Central memory CD8-positive, alpha-beta T cell (primary cell): ENCODE results near the gene OPRL1.

Source experiments
- ATAC-seq: fragments of 150-1000 bp; cut with Tn5 transposase; replicated peaks from 2 replicates; pipeline ENCODE4 v1.10.0; 2022; ENCODE audit warnings: mild to moderate bottlenecking, moderate FRiP score, moderate number of reproducible peaks; ENCODE audit not compliant: poor library complexity, severe bottlenecking; ENCODE audit errors: extremely low read depth
- DNase-seq, 2 donors: peaks; one replicate each; pipeline ENCODE4 v3.0.0; 2021; ENCODE audit warnings: low spot score in 2 of 2
- H3K27ac Mint-ChIP-seq: one replicate; pipeline ENCODE4 v1.8.0; 2022; ENCODE audit warnings: low read depth, mild to moderate bottlenecking, moderate library complexity, mixed read lengths
- H3K27me3 Mint-ChIP-seq: one replicate; pipeline ENCODE4 v1.8.0; 2022; ENCODE audit warnings: mixed read lengths
- H3K36me3 Mint-ChIP-seq: one replicate; pipeline ENCODE4 v1.8.0; 2022; ENCODE audit warnings: mild to moderate bottlenecking, moderate library complexity, mixed read lengths; ENCODE audit not compliant: insufficient read depth
- H3K4me1 Mint-ChIP-seq: one replicate; pipeline ENCODE4 v1.8.0; 2022; ENCODE audit warnings: mixed read lengths
- H3K4me3 Mint-ChIP-seq: one replicate; pipeline ENCODE4 v1.8.0; 2022; ENCODE audit warnings: mild to moderate bottlenecking, moderate library complexity, mixed read lengths
- H3K9me3 Mint-ChIP-seq: one replicate; pipeline ENCODE4 v1.8.0; 2022; ENCODE audit warnings: mixed read lengths

Gene OPRL1

DNA sequence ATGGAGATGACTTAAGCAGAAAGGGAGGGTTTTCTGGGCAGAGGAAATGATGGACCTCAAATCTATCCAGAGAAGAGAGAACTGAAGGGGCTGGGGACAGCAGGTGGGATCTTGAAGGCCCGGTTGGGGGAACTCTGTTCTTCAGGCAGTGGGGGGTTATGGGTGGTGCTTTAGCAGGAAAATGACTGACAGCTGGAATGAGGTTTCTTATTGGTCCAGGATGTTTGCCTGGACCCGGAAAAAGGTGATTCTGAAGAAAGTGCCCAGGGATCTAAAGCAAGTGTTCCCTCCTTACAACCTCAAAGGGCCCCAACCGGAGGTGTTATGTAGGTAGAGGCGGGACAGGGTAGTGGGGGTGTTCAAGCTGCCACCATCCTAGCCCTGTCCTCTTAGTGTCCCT lies 15.6 kb downstream of the OPRL1 start:
- no peak overlapping the region for H3K4me3 Mint-ChIP-seq
- no peaks in the 10 kb centered on the region for H3K36me3 Mint-ChIP-seq
- no peak for DNase-seq
- no peak overlapping the region for H3K27ac Mint-ChIP-seq
- no peak for ATAC-seq
- H3K9me3 Mint-ChIP-seq, result no peaks in the 10 kb centered on the region
- H3K4me1 Mint-ChIP-seq, result no peaks in the 10 kb centered on the region
- H3K27me3 Mint-ChIP-seq, result no peaks in the 10 kb centered on the region

DNA sequence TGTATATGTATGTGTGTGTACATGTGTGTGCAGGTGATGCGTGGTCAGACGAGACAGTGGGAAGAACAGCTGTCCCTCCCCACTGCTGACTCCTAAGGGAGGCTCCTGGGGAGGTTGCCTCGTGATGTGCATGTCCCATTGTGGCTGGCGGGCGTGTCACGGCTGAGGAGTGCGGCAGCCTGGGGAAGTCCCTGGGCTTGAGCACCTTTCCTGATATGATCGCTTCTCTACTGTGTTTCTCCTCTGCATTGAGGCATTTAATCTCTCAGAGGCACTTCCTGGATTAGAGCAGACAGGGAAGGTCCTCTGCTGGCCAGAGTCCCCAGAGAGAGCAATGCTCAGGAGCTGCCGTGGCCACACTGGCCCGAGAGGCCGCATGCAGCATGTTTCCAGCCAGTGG lies 16.0 kb downstream of the OPRL1 start:
- no peaks in the 10 kb centered on the region for H3K36me3 Mint-ChIP-seq
- no peak for ATAC-seq
- H3K27ac Mint-ChIP-seq, result no peak overlapping the region

DNA sequence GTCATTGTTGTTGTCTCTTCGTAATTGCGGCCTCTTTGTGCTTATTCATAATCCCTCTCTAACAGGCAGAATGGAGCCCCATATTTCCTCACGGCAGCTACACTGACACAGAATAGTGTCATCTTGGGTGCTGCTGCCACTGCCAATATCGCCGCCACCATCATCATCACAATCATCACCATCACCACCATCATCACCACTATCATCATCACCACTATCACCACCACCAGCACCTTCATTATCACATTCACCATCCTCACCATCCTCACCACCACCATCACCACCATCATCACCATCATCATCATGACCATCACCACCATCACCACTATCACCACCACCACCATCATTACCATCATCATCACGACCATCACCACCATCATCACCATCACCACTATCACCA lies 16.7 kb downstream of the OPRL1 start:
- ATAC-seq (no peak), DNase-seq (no peak)
- Mint-ChIP-seq H3K27ac (no peak overlapping the region), H3K36me3 (no peaks in the 10 kb centered on the region), H3K27me3 (peaks cover 7% of the 10 kb centered on the region), H3K4me3 (no peak overlapping the region), H3K4me1 (no peaks in the 10 kb centered on the region), H3K9me3 (no peaks in the 10 kb centered on the region)

More for the DNA sequence above, 16.0 kb downstream of the OPRL1 start:
- no peak overlapping the region for H3K4me3 Mint-ChIP-seq
- no peak for DNase-seq
- H3K27me3 Mint-ChIP-seq, result peaks cover under 1% of the 10 kb centered on the region
- no peaks in the 10 kb centered on the region for H3K4me1 Mint-ChIP-seq
- H3K9me3 Mint-ChIP-seq, result no peaks in the 10 kb centered on the region

DNA sequence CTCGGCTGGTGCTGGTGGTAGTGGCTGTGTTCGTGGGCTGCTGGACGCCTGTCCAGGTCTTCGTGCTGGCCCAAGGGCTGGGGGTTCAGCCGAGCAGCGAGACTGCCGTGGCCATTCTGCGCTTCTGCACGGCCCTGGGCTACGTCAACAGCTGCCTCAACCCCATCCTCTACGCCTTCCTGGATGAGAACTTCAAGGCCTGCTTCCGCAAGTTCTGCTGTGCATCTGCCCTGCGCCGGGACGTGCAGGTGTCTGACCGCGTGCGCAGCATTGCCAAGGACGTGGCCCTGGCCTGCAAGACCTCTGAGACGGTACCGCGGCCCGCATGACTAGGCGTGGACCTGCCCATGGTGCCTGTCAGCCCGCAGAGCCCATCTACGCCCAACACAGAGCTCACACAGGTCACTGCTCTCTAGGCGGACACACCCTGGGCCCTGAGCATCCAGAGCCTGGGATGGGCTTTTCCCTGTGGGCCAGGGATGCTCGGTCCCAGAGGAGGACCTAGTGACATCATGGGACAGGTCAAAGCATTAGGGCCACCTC lies 18.7 kb downstream of the OPRL1 start:
- Mint-ChIP-seq H3K4me1 (no peaks in the 10 kb centered on the region), H3K27ac (no peak overlapping the region), H3K4me3 (no peak overlapping the region), H3K27me3 (peaks cover 20% of the 10 kb centered on the region), H3K36me3 (peaks cover 1% of the 10 kb centered on the region), H3K9me3 (no peaks in the 10 kb centered on the region)
- DNase-seq, result no peak
- ATAC-seq, result no peak

DNA sequence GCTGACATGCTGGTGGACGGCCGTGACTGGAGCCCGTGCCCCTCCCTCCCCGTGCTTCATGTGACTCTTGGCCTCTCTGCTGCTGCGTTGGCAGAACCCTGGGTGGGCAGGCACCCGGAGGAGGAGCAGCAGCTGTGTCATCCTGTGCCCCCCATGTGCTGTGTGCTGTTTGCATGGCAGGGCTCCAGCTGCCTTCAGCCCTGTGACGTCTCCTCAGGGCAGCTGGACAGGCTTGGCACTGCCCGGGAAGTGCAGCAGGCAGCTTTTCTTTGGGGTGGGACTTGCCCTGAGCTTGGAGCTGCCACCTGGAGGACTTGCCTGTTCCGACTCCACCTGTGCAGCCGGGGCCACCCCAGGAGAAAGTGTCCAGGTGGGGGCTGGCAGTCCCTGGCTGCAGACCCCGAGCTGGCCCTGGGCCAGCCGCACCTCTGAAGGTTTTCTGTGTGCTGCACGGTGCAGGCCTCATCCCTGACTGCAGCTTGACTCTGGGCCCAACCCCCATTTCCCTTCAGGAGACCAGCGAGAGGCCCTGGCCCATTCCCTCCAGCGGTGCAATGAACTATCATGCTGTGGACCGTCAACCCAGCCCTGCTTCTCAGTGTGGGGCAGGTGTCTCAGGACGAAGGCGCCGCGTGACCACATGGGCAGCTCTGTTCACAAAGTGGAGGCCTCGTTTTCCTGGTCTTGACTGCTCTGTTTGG lies 19.4 kb downstream of the OPRL1 start:
- ATAC-seq (no peak), DNase-seq (no peak)
- H3K4me3 Mint-ChIP-seq, result no peak overlapping the region
- no peaks in the 10 kb centered on the region for H3K9me3 Mint-ChIP-seq
- H3K4me1 Mint-ChIP-seq, result no peaks in the 10 kb centered on the region
- peaks cover 1% of the 10 kb centered on the region for H3K36me3 Mint-ChIP-seq
- H3K27me3 Mint-ChIP-seq, result peaks cover 27% of the 10 kb centered on the region
- no peak overlapping the region for H3K27ac Mint-ChIP-seq

DNA sequence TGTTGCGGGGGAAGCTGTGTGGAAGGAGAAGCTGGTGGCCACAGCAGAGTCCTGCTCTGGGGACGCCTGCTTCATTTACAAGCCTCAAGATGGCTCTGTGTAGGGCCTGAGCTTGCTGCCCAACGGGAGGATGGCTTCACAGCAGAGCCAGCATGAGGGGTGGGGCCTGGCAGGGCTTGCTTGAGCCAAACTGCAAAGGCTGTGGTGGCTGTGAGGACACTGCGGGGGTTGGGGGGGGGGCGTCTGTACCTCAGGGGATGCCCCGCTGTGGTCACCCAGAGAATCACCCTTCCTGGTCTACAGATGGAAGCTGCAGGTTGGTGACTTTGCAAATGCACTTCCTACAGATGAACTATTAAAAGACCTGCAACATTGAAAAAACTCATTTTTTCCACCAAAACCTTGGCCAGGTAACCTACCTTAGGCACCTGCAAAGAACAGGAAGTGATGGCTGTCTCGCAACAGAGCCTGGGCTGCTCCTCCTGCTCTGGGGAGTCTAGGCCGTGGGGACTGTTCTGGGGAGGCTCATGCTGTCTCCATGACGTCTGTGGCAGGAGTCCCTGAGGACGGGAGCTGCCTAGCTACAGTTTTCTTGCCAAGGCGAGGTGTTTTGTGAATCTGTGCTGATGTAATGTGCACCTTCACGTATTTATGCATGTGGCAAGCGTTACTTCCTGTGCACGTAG lies 20.1 kb downstream of the OPRL1 start:
- Mint-ChIP-seq H3K36me3 (peaks cover 1% of the 10 kb centered on the region), H3K4me3 (no peak overlapping the region), H3K9me3 (no peaks in the 10 kb centered on the region), H3K27me3 (peaks cover 27% of the 10 kb centered on the region), H3K27ac (no peak overlapping the region), H3K4me1 (no peaks in the 10 kb centered on the region)
- ATAC-seq, result peak; percentile 86
- DNase-seq, result peak in 1 of 2 donors; percentile 50

DNA sequence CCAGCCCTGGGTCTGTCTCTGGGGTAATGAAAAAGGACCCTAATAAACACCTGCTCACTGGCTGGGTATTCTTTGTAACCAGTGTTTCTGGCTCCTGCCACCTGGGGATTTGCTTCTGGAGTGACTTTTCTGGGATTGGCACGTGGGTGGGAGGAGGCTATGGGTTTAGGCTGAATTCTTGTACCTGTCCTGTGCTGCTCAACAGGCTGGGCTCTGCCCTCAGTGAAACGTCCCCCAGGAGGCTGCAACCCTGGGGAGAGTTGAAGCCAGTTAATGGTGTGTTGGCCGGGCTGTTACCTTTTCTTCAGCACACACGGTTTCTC lies 20.6 kb downstream of the OPRL1 start:
- H3K36me3 Mint-ChIP-seq, result peaks cover 1% of the 10 kb centered on the region
- H3K4me3 Mint-ChIP-seq, result no peak overlapping the region

DNA sequence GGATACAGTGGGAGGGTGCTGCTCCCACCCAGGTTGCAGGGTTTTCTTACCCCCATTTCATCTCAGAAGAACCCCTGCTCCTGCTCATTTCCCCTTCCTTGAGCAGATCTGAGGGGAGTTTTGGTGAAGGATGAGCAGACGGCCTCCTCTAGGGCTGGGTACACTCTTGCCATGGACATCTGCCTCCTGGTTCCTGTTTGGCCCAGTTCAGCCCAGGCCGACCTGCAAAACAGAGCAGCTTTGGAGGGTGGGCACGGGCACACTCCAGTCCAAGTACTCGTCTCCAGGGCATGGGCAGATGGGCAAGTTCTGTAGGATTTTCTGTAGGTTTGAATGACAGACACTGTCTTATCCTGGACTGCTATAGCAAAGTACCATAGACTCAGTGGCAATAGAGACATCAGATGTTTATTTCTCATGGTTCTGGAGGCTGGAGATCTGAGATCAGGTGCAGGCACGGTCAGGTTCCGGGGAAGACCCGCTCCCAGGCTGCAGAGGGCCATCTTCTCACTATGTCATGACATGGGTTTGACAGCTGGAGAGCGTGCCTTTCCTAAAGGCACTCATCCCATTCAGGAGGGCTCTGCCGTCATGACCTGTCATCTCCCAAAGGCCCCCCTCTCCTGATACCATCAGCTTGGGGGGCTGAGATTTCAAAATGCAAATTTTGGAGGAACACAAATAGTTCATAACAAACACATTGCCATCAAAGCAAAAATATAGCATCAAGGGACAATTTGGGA lies 21.2 kb downstream of the OPRL1 start:
- DNase-seq (no peak), ATAC-seq (no peak)
- Mint-ChIP-seq H3K4me3 (peak overlapping the region; percentile 47), H3K9me3 (no peaks in the 10 kb centered on the region), H3K27ac (no peak overlapping the region), H3K36me3 (peaks cover 1% of the 10 kb centered on the region), H3K27me3 (peaks cover 29% of the 10 kb centered on the region), H3K4me1 (no peaks in the 10 kb centered on the region)

More for the DNA sequence above, 20.6 kb downstream of the OPRL1 start:
- no peaks in the 10 kb centered on the region for H3K4me1 Mint-ChIP-seq
- H3K27me3 Mint-ChIP-seq, result peaks cover 27% of the 10 kb centered on the region
- ATAC-seq (no peak), DNase-seq (no peak)
- no peaks in the 10 kb centered on the region for H3K9me3 Mint-ChIP-seq
- H3K27ac Mint-ChIP-seq, result no peak overlapping the region

DNA sequence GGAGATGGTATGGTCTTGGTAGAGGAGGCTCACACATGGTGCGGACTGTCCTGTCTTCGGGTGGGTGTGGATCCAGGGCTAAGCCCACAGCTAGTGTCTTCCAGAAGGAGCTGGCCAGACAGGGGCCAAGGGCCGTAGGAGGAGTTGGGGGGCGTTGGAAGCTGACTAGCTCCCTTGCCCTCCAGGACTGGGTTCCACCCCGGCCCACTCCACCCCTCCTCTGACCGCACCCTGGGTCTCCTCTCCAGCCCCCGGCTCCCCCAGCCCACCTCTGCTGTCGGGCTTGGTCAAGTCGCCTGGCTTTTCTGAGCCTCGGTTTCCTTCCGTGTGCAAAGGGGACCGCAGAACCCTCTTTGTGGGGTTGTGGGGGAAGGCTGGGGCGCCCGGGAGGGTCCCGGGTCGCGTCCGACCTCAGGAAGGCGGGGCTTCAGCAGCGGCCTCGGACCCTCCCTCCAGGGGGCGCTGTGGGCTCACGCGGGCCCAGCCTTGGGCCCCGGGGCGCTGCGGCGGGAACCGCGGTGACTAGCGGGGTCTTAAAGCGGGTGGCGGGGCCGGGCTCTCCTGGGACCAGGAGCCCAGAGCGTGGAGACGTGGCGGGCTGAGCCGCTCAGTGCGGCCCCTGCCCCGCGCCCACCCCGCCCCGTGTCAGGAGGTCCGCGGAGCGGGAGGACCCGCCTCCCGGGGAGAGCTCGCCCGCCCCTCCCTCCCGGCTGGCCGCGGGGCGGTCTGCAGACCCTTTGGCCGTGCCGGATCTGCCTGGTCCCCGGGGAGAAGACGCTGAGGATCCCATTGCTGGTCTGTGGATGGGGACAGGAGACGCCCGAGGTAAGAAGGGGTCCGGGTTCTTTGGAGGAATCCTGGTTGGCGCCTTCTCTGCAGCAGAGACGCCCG lies 22.1 kb downstream of the OPRL1 start:
- H3K4me3 Mint-ChIP-seq, result peak overlapping the region; percentile 65
- peak; percentile 50 for ATAC-seq
- DNase-seq, result peak; percentile 45 to 58
- peaks cover 6% of the 10 kb centered on the region for H3K4me1 Mint-ChIP-seq
- H3K36me3 Mint-ChIP-seq, result peaks cover 1% of the 10 kb centered on the region
- H3K27me3 Mint-ChIP-seq, result peaks cover 34% of the 10 kb centered on the region
- H3K27ac Mint-ChIP-seq, result no peak overlapping the region
- no peaks in the 10 kb centered on the region for H3K9me3 Mint-ChIP-seq

DNA sequence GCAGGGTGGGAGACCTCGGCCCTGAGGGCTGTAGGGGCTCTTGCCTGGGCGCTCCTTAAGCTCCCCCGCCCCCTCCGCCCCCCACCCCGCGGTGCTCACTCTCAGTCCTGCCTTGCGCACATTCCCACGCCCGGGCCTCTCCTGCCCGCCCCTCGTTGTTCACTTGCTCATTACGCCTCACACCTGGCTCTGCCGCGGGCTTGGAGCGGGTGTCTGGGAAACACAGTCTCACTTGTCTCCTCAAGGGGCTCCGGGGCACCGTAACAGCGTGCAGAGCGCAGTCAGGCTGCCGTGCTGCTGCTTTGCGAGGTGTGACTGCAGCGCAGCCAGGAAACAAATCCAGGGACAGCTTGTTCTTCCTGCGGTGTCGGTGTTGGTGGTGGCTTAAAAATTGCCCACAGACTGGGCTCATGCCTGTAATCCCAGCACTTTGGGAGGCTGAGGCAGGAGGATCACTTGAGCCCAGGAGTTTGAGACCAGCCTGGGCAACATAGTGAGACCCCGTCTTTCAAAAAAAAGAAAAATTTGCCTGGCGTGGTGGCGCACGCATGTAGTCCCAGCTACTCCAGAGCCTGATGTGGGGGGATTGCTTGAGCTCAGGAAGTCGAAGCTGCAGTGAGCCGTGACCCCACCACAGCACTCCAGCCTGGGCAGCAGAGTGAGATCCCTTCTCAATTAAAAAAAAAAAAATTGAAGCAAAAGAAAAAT lies 22.9 kb downstream of the OPRL1 start:
- Mint-ChIP-seq H3K9me3 (no peaks in the 10 kb centered on the region), H3K27ac (no peak overlapping the region), H3K4me1 (peaks cover 6% of the 10 kb centered on the region), H3K4me3 (peak overlapping the region; percentile 65), H3K36me3 (peaks cover 1% of the 10 kb centered on the region), H3K27me3 (peaks cover 34% of the 10 kb centered on the region)
- no peak for ATAC-seq
- DNase-seq, result no peak

DNA sequence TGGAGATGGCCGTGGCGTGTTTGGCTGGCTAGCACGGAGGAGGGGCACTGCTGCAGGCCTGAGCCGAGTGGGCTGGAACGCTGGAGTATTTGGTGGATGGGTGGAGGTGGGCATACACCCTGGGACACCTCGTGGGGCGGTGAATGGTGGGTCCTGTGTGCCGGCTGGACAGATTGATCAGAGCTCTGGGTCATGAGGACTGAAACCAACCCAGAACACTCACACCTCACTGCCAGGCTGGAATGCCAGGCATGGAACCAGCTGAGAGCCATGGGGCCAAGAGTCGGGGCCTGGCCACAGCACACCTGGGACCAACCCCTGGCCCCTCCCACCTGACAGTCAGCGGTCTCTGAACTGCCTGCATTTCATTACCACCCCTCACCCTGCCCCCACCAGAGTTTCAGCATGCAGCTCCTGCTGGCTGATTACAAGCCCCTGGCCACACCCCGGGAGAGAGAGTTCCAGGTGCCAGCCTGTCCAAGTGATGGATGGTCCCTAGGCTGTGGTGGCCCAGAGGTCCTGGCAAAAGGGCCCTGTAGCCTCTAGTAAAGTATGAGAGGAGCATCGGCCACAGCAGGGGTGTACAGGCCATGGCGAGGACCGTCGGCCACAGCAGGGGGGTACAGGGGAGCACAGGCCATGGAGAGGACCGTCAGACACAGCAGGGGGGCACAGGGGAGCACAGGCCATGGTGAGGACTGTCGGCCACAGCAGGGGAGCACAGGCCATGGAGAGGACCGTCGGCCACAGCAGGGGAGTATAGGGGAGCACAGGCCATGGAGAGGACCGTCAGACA lies 24.2 kb downstream of the OPRL1 start:
- Mint-ChIP-seq H3K4me3 (no peak overlapping the region), H3K4me1 (peaks cover 6% of the 10 kb centered on the region), H3K27ac (no peak overlapping the region), H3K27me3 (peaks cover 34% of the 10 kb centered on the region), H3K36me3 (peaks cover 1% of the 10 kb centered on the region), H3K9me3 (no peaks in the 10 kb centered on the region)
- DNase-seq (peak in 1 of 2 donors; percentile 7), ATAC-seq (no peak)
